ENCODE measurements around the gene ING3.

ING3 gene

DNA sequence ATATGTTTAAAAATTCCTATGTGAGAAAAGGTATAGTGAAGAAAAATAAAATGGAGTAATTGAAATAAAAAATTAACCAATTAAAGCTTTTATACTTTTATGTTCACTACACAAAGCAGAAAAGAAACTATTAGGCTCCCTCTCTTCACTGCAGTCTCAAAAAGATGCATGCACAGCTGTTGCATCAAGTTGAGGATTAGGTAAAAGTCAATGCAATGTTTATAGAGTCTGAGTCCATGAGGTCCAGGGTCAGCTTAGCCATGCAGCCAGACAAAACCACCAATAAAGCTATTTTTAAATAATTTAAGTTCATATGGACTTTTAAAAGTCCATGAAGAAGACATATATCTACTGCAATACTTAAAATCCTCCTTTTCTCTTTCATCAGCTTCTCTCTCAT is 31.1 kb upstream of the ING3 start:
- Histone ChIP-seq H3K79me2 (ENCODE audit: low read length) (no peaks in the 10 kb centered on the region), H2AFZ (ENCODE audit: low read depth, low read length) (no peak overlapping the region), H4K20me1 (ENCODE audit: insufficient read depth, low read length) (no peaks in the 10 kb centered on the region), H3K36me3 (replicated peaks; ENCODE audit: low read depth, low read length) (no peaks in the 10 kb centered on the region), H3K27ac (ENCODE audit: low read length) (no peak overlapping the region), H3K4me2 (ENCODE audit: low read length) (no peak overlapping the region), H3K4me3 (ENCODE audit: low read length) (no peak overlapping the region), H3K9me3 (ENCODE audit: insufficient read depth, low read length) (no peaks in the 10 kb centered on the region), H3K27me3 (ENCODE audit: low read depth, low read length) (no peaks in the 10 kb centered on the region), H3K9ac (ENCODE audit: low read length) (no peak overlapping the region), H3K4me1 (ENCODE audit: low read length) (no peaks in the 10 kb centered on the region)
- no peak for TF ChIP-seq EZH2phosphoT487 (IDR thresholded peaks at IDR 0.05; ENCODE audit: low read depth)
- TF ChIP-seq, protein P1, sequence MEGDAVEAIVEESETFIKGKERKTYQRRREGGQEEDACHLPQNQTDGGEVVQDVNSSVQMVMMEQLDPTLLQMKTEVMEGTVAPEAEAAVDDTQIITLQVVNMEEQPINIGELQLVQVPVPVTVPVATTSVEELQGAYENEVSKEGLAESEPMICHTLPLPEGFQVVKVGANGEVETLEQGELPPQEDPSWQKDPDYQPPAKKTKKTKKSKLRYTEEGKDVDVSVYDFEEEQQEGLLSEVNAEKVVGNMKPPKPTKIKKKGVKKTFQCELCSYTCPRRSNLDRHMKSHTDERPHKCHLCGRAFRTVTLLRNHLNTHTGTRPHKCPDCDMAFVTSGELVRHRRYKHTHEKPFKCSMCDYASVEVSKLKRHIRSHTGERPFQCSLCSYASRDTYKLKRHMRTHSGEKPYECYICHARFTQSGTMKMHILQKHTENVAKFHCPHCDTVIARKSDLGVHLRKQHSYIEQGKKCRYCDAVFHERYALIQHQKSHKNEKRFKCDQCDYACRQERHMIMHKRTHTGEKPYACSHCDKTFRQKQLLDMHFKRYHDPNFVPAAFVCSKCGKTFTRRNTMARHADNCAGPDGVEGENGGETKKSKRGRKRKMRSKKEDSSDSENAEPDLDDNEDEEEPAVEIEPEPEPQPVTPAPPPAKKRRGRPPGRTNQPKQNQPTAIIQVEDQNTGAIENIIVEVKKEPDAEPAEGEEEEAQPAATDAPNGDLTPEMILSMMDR (IDR thresholded peaks at IDR 0.05; ENCODE audit: low read depth, low read length) = no peak

GRCh38 chr7:120920034-120920433 is 30.5 kb upstream of the ING3 start:
- TF ChIP-seq, protein P1 (IDR thresholded peaks at IDR 0.05; ENCODE audit: low read depth, low read length) = no peak
- no peak for TF ChIP-seq EZH2phosphoT487 (IDR thresholded peaks at IDR 0.05; ENCODE audit: low read depth)
- H3K4me3 ChIP-seq (ENCODE audit: low read length) = no peak overlapping the region
- no peaks in the 10 kb centered on the region for H3K79me2 ChIP-seq (ENCODE audit: low read length)
- H4K20me1 ChIP-seq (ENCODE audit: insufficient read depth, low read length) = no peaks in the 10 kb centered on the region
- H3K4me2 ChIP-seq (ENCODE audit: low read length) = no peak overlapping the region
- no peak overlapping the region for H3K27ac ChIP-seq (ENCODE audit: low read length)
- H3K9ac ChIP-seq (ENCODE audit: low read length) = no peak overlapping the region
- H2AFZ ChIP-seq (ENCODE audit: low read depth, low read length) = no peak overlapping the region
- no peaks in the 10 kb centered on the region for H3K4me1 ChIP-seq (ENCODE audit: low read length)
- H3K36me3 ChIP-seq (replicated peaks; ENCODE audit: low read depth, low read length) = no peaks in the 10 kb centered on the region
- no peaks in the 10 kb centered on the region for H3K9me3 ChIP-seq (ENCODE audit: insufficient read depth, low read length)
- H3K27me3 ChIP-seq (ENCODE audit: low read depth, low read length) = no peaks in the 10 kb centered on the region

DNA sequence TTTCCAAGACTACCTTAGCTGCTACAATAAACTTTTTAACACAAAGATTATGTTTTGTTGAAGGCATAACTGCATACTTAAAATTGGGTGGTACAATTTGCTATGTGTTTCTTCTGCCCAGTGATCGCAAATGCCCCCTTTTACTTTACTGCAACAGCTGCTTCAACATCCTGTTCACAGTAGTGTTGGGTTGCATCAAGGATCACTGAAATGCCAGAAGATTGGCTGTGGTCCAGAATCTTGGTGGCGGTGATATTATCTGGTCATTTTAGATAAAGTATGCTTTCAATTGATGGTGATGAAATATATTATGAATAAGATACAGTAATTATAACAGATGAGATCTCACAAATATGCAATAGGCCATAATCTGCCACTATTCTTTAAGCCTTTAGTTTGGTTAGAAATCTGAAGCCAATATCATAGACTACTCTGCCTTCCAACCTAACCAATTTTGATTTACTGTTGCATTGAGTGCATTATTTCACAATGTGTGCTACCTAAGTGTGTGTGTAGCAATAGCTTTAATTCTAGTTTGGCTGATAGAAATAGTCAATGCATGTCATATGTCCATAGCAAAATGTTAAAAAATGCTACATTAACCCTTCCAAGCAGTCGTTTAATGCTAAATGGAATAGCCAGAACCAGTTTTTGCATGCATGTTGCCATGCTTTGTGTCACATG is 29.8 kb upstream of the ING3 start:
- no peaks in the 10 kb centered on the region for H3K79me2 ChIP-seq (ENCODE audit: low read length)
- no peaks in the 10 kb centered on the region for H3K9me3 ChIP-seq (ENCODE audit: insufficient read depth, low read length)
- no peak overlapping the region for H2AFZ ChIP-seq (ENCODE audit: low read depth, low read length)
- no peak overlapping the region for H3K27ac ChIP-seq (ENCODE audit: low read length)
- H3K27me3 ChIP-seq (ENCODE audit: low read depth, low read length) = no peaks in the 10 kb centered on the region
- no peak overlapping the region for H3K9ac ChIP-seq (ENCODE audit: low read length)
- TF ChIP-seq, protein P1 (IDR thresholded peaks at IDR 0.05; ENCODE audit: low read depth, low read length) = no peak
- no peak for TF ChIP-seq EZH2phosphoT487 (IDR thresholded peaks at IDR 0.05; ENCODE audit: low read depth)
- no peaks in the 10 kb centered on the region for H3K4me1 ChIP-seq (ENCODE audit: low read length)
- H3K4me2 ChIP-seq (ENCODE audit: low read length) = no peak overlapping the region
- H4K20me1 ChIP-seq (ENCODE audit: insufficient read depth, low read length) = no peaks in the 10 kb centered on the region
- no peak overlapping the region for H3K4me3 ChIP-seq (ENCODE audit: low read length)
- H3K36me3 ChIP-seq (replicated peaks; ENCODE audit: low read depth, low read length) = no peaks in the 10 kb centered on the region

DNA sequence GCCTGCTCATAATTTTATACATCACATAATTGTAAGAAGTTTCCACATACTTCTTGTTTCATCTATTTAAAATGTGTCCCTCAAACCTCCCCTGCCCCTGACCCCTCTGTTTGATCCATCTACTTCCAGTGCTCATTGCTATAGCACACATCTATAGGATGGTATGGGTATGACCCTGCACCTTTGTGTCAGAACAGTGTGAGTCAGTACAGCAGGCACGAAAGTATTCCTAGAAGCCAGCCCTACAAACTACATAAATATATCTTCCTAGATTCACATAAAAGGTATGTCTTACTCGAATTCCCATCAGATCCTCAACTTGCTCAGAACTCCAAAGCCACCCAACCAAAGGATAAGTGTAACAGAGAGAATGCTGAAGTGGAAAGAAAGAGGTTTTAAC is 25.7 kb upstream of the ING3 start:
- Histone ChIP-seq H4K20me1 (ENCODE audit: insufficient read depth, low read length) (no peaks in the 10 kb centered on the region), H2AFZ (ENCODE audit: low read depth, low read length) (no peak overlapping the region), H3K79me2 (ENCODE audit: low read length) (no peaks in the 10 kb centered on the region), H3K9ac (ENCODE audit: low read length) (no peak overlapping the region), H3K9me3 (ENCODE audit: insufficient read depth, low read length) (no peaks in the 10 kb centered on the region), H3K4me1 (ENCODE audit: low read length) (peaks cover 19% of the 10 kb centered on the region), H3K36me3 (replicated peaks; ENCODE audit: low read depth, low read length) (no peaks in the 10 kb centered on the region), H3K4me2 (ENCODE audit: low read length) (no peak overlapping the region), H3K4me3 (ENCODE audit: low read length) (no peak overlapping the region), H3K27me3 (ENCODE audit: low read depth, low read length) (no peaks in the 10 kb centered on the region), H3K27ac (ENCODE audit: low read length) (no peak overlapping the region)
- no peak for TF ChIP-seq EZH2phosphoT487 (IDR thresholded peaks at IDR 0.05; ENCODE audit: low read depth)
- TF ChIP-seq, protein P1 (IDR thresholded peaks at IDR 0.05; ENCODE audit: low read depth, low read length) = no peak

Measured in OCI-LY3 (cell line).